GM12878 (cell line): ENCODE data around the gene SLC34A1. TPM values are rescaled to one million over a fixed set of nuclear protein-coding genes. Genes with fewer than 3 reads are reported as not detected.

Experiments used
- ATAC-seq: fragments of 200-7000 bp; cut with Tn5 transposase; 3 replicates; pipeline ENCODE4 v1.9.1; 2020; ENCODE audit warnings: mild to moderate bottlenecking, moderate library complexity
- BruUV-seq: library from RNA; stranded (reverse); fragments of 400-500 nt; replicated peaks from 2 replicates; lab custom pipeline; 2021; lab: Mats Ljungman, UMichigan
- CTCF ChIA-PET: fragments of 300-600 bp; sonication (Branson Sonifier 250); formaldehyde crosslinking; extraction: SDS; loops from one replicate; lab custom pipeline; 2021; ENCODE audit warnings: inconsistent platforms; lab: Yijun Ruan, JAX
- POLR2A ChIA-PET: fragments of 350-600 bp; formaldehyde crosslinking; extraction: SDS; loops from one replicate; lab custom pipeline; 2021; ENCODE audit warnings: inconsistent platforms; lab: Charles Lee
- RAD21 ChIA-PET: fragments of 300-600 bp; sonication (Branson Sonifier 250); formaldehyde crosslinking; loops from one replicate; lab custom pipeline; 2023; ENCODE audit warnings: antibody characterized with exemption; ENCODE audit not compliant: unreplicated experiment; lab: Charles Lee
- SMC1A ChIA-PET: fragments of 300-600 bp; sonication (Branson Sonifier 250); formaldehyde crosslinking; loops from one replicate; lab custom pipeline; 2023; ENCODE audit not compliant: unreplicated experiment, uncharacterized antibody; lab: Charles Lee
- DNase-seq: peaks from one replicate; pipeline ENCODE4 v3.0.0-alpha.2; 2011; ENCODE audit warnings: low read depth, low spot score
- FAIRE-seq: peaks from 3 replicates; lab custom pipeline; 2011; peaks lifted over from hg19 to GRCh38; lab: Jason Lieb, UNC
- H2AFZ ChIP-seq: 2 replicates; pipeline ENCODE4 v1.6.0; 2011; ENCODE audit warnings: low read depth, low read length, control low read depth; ENCODE audit not compliant: control insufficient read depth
- H3K27ac ChIP-seq: 2 replicates; pipeline ENCODE4 v1.5.1; 2011; ENCODE audit warnings: control low read depth; ENCODE audit not compliant: control insufficient read depth, insufficient read depth
- H3K27me3 ChIP-seq, 2 experiments: replicated peaks in 1 of 2; 2 replicates each; pipeline versions ENCODE4 v1.6.0 to v1.6.1; 2011; ENCODE audit warnings: low read length in 1 of 2; ENCODE audit not compliant: control insufficient read depth in 2 of 2, insufficient read depth in 2 of 2
- H3K36me3 ChIP-seq, 2 experiments: 2 replicates each; pipeline ENCODE4 v1.5.1; 2011; ENCODE audit warnings: low read length in 1 of 2; ENCODE audit not compliant: control insufficient read depth in 2 of 2, insufficient read depth in 2 of 2
- H3K4me1 ChIP-seq: 2 replicates; pipeline ENCODE4 v1.6.1; 2011; ENCODE audit warnings: mild to moderate bottlenecking, low read length, moderate library complexity, mixed read lengths; ENCODE audit not compliant: control insufficient read depth, insufficient read depth
- H3K4me2 ChIP-seq: 2 replicates; pipeline ENCODE4 v1.6.0; 2011; ENCODE audit warnings: control low read depth; ENCODE audit not compliant: control insufficient read depth, insufficient read depth
- H3K4me3 ChIP-seq: fragments of 200-600 bp; sonication (generic); 2 replicates; pipeline ENCODE4 v1.5.1; 2016
- H3K79me2 ChIP-seq: 2 replicates; pipeline ENCODE4 v1.6.0; 2011; ENCODE audit warnings: low read length; ENCODE audit not compliant: control insufficient read depth, insufficient read depth
- H3K9ac ChIP-seq: 2 replicates; pipeline ENCODE4 v1.8.0; 2011; ENCODE audit warnings: low read length, control low read depth, mixed read lengths; ENCODE audit not compliant: control insufficient read depth, insufficient read depth
- H3K9me3 ChIP-seq: replicated peaks from 3 replicates; pipeline ENCODE4 v1.5.1; 2011; ENCODE audit warnings: mild to moderate bottlenecking, low read length; ENCODE audit not compliant: control insufficient read depth, insufficient read depth
- H4K20me1 ChIP-seq: 2 replicates; pipeline ENCODE4 v1.6.0; 2011; ENCODE audit not compliant: control insufficient read depth, insufficient read depth
- ASH2L ChIP-seq: fragments of 300-600, 200-600 bp; sonication (generic); IDR thresholded peaks from 2 replicates; pipeline ENCODE4 v1.6.1; 2017; ENCODE audit warnings: low read depth, mild to moderate bottlenecking, borderline replicate concordance
- CHD4 ChIP-seq: fragments of 200-600 bp; sonication (generic); IDR thresholded peaks from 2 replicates; pipeline ENCODE4 v1.6.1; 2016; ENCODE audit warnings: mild to moderate bottlenecking
- ETV6 ChIP-seq, 2 experiments: fragments of 450-650 bp in 1 of 2; IDR thresholded peaks in 1 of 2; conservative IDR thresholded peaks in 1 of 2; 2 replicates each; pipeline ENCODE4 v1.6.1; 2014; ENCODE audit warnings: antibody characterized with exemption in 1 of 2, borderline replicate concordance in 1 of 2, low read depth in 1 of 2, mild to moderate bottlenecking in 1 of 2, moderate library complexity in 1 of 2
- FOS ChIP-seq: IDR thresholded peaks from 3 replicates; pipeline ENCODE4 v1.6.1; 2011; ENCODE audit warnings: borderline replicate concordance; ENCODE audit not compliant: insufficient read length; ENCODE audit errors: extremely low read depth
- FOXK2 ChIP-seq: fragments of 450-650 bp; IDR thresholded peaks from 2 replicates; pipeline ENCODE4 v1.6.1; 2017; ENCODE audit warnings: mild to moderate bottlenecking, moderate library complexity
- HDAC2 ChIP-seq: fragments of 200-600 bp; sonication (generic); IDR thresholded peaks from 2 replicates; pipeline ENCODE4 v1.6.1; 2017
- MYB ChIP-seq: fragments of 150-350 bp; IDR thresholded peaks from 2 replicates; pipeline ENCODE4 v1.6.1; 2014; ENCODE audit warnings: mild to moderate bottlenecking, low read depth, low read length, borderline replicate concordance
- NR2F1 ChIP-seq: fragments of 450-650 bp; conservative IDR thresholded peaks from 2 replicates; pipeline ENCODE4 v1.6.1; 2017; ENCODE audit warnings: mild to moderate bottlenecking
- PKNOX1 ChIP-seq: fragments of 450-650 bp; IDR thresholded peaks from 2 replicates; pipeline ENCODE4 v1.6.1; 2016; ENCODE audit warnings: mild to moderate bottlenecking
- POU2F2 ChIP-seq: IDR thresholded peaks from 3 replicates; pipeline ENCODE4 v1.6.1; 2011; ENCODE audit warnings: low read depth, mild to moderate bottlenecking, low read length, borderline replicate concordance
- SMC3 ChIP-seq: IDR thresholded peaks from 2 replicates; pipeline ENCODE4 v1.6.1; 2011; ENCODE audit warnings: low read length, improper control_type of control experiment, borderline replicate concordance
- SREBF1 ChIP-seq: IDR thresholded peaks from 2 replicates; pipeline ENCODE4 v1.6.1; 2012; ENCODE audit warnings: mild to moderate bottlenecking, low read length
- SRF ChIP-seq, 2 experiments: IDR thresholded peaks; 2 replicates each; pipeline ENCODE4 v1.6.1; 2011; ENCODE audit warnings: low read depth in 2 of 2, low read length in 2 of 2, mild to moderate bottlenecking in 1 of 2, moderate library complexity in 1 of 2
- ZNF384 ChIP-seq: IDR thresholded peaks from 2 replicates; pipeline ENCODE4 v1.6.1; 2012; ENCODE audit warnings: low read depth, mild to moderate bottlenecking, low read length, improper control_type of control experiment, borderline replicate concordance
- ZNF687 ChIP-seq: fragments of 450-650 bp; IDR thresholded peaks from 2 replicates; pipeline ENCODE4 v1.6.1; 2017; ENCODE audit warnings: mild to moderate bottlenecking, moderate library complexity
- WGBS: methylation state at CpG from one replicate; pipeline ENCODE4 v1.1.6; 2016; ENCODE audit warnings: low lambda C conversion rate; ENCODE audit not compliant: insufficient replicate concordance, insufficient coverage; ENCODE audit errors: missing lambda C conversion rate; 5-methylcytosine and 5-hydroxymethylcytosine counted together
- in situ Hi-C: fragments of 300-500 bp; cut with MboI; formaldehyde crosslinking; loops from 9 replicates; pipeline ENCODE4 v1.14.3; 2018; ENCODE audit warnings: mixed read lengths
- intact Hi-C: fragments of 100-400 bp; cut with micrococcal nuclease; formaldehyde crosslinking; loops from one replicate; pipeline ENCODE4 v1.14.2; 2022; ENCODE audit not compliant: unreplicated experiment
- polyA plus RNA-seq, 11 experiments: library from polyadenylated mRNA; depleted of rRNA in 4 of 11; unstranded in 6 of 11; stranded (reverse) in 5 of 11; fragments of >200 nt; fragmentation: Nextera tagmentation in 4 of 11; fragmentation: Illumina TruSeq in 1 of 11; extraction: Ambion mirVana in 4 of 11; extraction: Trizol in 1 of 11; gene quantifications; 1 replicate in 1 of 11; 2 replicates in 10 of 11; pipeline versions ENCODE4 v1.2.1 to v1.2.3, GENCODE V29; 2011 to 2016; ENCODE audit warnings: inconsistent platforms in 2 of 11, missing spikeins in 2 of 11, low read depth in 1 of 11
- total RNA-seq, 4 experiments: library from RNA; depleted of rRNA in 3 of 4; stranded (reverse); fragments of >200 nt in 3 of 4; fragmentation: Illumina TruSeq in 1 of 4; extraction: Trizol in 1 of 4; gene quantifications; 2 replicates each; pipeline versions ENCODE4 v1.2.1 to v1.2.3, GENCODE V29; 2013 to 2021
- TF ChIP-seq, protein P1 (sequence below), 3 experiments: IDR thresholded peaks in 2 of 3; conservative IDR thresholded peaks in 1 of 3; 2 replicates each; pipeline ENCODE4 v1.5.1; 2011; ENCODE audit warnings: low read depth in 3 of 3, low read length in 3 of 3, mild to moderate bottlenecking in 3 of 3, control low read depth in 2 of 3, moderate library complexity in 2 of 3, inconsistent platforms in 1 of 3, mixed read lengths in 1 of 3; ENCODE audit not compliant: control insufficient read depth in 2 of 3, insufficient read depth in 1 of 3; ENCODE audit errors: extremely low read depth in 1 of 3

The SLC34A1 gene
- total and polyA plus RNA-seq, 10 of the 15 experiments (the other 5 are each of a cell fraction or from before 2014, with no cell fraction given) = 0.03 to 0.14 (median 0.09) TPM; not detected in 2

- no peak for DNase-seq
- ChIA-PET CTCF (interaction anchor here (1.3 kb wide), 1 partner anchor 16 kb away, joined by 3 read pairs; no protein-coding TSS in a partner anchor), POLR2A (interaction anchor here (1.2 kb wide), 1 partner anchor 16 kb away, joined by 3 read pairs; no protein-coding TSS in a partner anchor), RAD21 (no interaction called here), SMC1A (interaction anchor here (1.5 kb wide), 1 partner anchor 16 kb away, joined by 4 read pairs; the partner anchor contains the start of gene LMAN2)
- H3K4me2 ChIP-seq = no peak overlapping the region
- no peaks in the 10 kb centered on the region; the same call in 1 of the 2 replicates for H4K20me1 ChIP-seq
- BruUV-seq = no TSS peak
- intact Hi-C loops = no loop called here
- 90% methylated on average over 21 of the region's 21 CpGs for WGBS
- no peak overlapping the region for H3K4me3 ChIP-seq
- H3K27me3 ChIP-seq = no peaks in the 10 kb centered on the region
- in situ Hi-C loops = no loop called here
- H2AFZ ChIP-seq = no peak overlapping the region
- no peaks in the 10 kb centered on the region for H3K9me3 ChIP-seq
- H3K79me2 ChIP-seq = peaks cover 7% of the 10 kb centered on the region
- H3K36me3 ChIP-seq = peaks cover 24 to 74% of the 10 kb centered on the region in 2 experiments
- no peak for ATAC-seq
- H3K27ac ChIP-seq = no peak overlapping the region
- FAIRE-seq = no peak
- H3K9ac ChIP-seq = no peak overlapping the region
- H3K4me1 ChIP-seq = no peaks in the 10 kb centered on the region
- TF ChIP-seq, protein P1, sequence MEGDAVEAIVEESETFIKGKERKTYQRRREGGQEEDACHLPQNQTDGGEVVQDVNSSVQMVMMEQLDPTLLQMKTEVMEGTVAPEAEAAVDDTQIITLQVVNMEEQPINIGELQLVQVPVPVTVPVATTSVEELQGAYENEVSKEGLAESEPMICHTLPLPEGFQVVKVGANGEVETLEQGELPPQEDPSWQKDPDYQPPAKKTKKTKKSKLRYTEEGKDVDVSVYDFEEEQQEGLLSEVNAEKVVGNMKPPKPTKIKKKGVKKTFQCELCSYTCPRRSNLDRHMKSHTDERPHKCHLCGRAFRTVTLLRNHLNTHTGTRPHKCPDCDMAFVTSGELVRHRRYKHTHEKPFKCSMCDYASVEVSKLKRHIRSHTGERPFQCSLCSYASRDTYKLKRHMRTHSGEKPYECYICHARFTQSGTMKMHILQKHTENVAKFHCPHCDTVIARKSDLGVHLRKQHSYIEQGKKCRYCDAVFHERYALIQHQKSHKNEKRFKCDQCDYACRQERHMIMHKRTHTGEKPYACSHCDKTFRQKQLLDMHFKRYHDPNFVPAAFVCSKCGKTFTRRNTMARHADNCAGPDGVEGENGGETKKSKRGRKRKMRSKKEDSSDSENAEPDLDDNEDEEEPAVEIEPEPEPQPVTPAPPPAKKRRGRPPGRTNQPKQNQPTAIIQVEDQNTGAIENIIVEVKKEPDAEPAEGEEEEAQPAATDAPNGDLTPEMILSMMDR (IDR thresholded peaks at IDR 0.05 in 2 of 3, conservative IDR thresholded peaks at IDR 0.05 in 1 of 3; ENCODE audit: control insufficient read depth in 2 of 3, extremely low read depth in 1 of 3, insufficient read depth in 1 of 3, low read depth in 3 of 3, low read length in 3 of 3) = no peak
- TF ChIP-seq MYB (no peak), POU2F2 (no peak), PKNOX1 (no peak), NR2F1 (no peak), CHD4 (no peak), ZNF687 (no peak), ASH2L (no peak), ETV6 (conservative IDR thresholded peaks at IDR 0.05 in 1 of 2, IDR thresholded peaks at IDR 0.05 in 1 of 2; ENCODE audit: borderline replicate concordance in 1 of 2, low read depth in 1 of 2) (no peak), SRF (IDR thresholded peaks at IDR 0.05; ENCODE audit: low read depth in 2 of 2, low read length in 2 of 2) (no peak), SREBF1 (no peak), HDAC2 (no peak), ZNF384 (no peak), FOXK2 (no peak), SMC3 (no peak), FOS (no peak)
Measured at GRCh38 chr5:177334781-177335700, 49.2 kb upstream of the SLC34A1 start.
